ENCODE measurements around the gene ING3. TPM values are rescaled to one million over a fixed set of nuclear protein-coding genes. Genes with fewer than 3 reads are reported as not detected.
A peak's percentile ranks its signal among the peaks of the same experiment; 100 is the strongest.
"Not testable (repeated sequence)": the region's sequence is repeated elsewhere in the genome, so short reads cannot be mapped to it uniquely, and the experiment has no call there.

ING3 gene
- polyA plus RNA-seq, 3 donors from 2014 or later: 29.5 to 33.7 (median 31.4) TPM

- Mint-ChIP-seq H3K36me3 (peaks cover 5 to 20% (median 20%) of the 10 kb centered on the region in 3 donors), H3K27me3 (ENCODE audit: low read depth in 3 of 3) (peaks cover 0 to 2% (median 1%) of the 10 kb centered on the region in 3 donors), H3K27ac (peak overlapping the region in 4 of 6 donors; percentile 9 to 56 (median 37)), H3K4me3 (no peak overlapping the region), H3K9me3 (no peaks in the 10 kb centered on the region), H3K4me1 (peaks cover 15 to 48% of the 10 kb centered on the region in 2 donors)
- no peak for DNase-seq
These were observed 11.1 kb downstream of the ING3 start for GRCh38 chr7:120961638-120962173.

GRCh38 chr7:120964088-120964487 lies 13.5 kb downstream of the ING3 start:
- Mint-ChIP-seq H3K4me3 (no peak overlapping the region), H3K9me3 (no peaks in the 10 kb centered on the region), H3K36me3 (peaks cover 20 to 35% (median 21%) of the 10 kb centered on the region in 3 donors), H3K4me1 (peaks cover 14 to 41% of the 10 kb centered on the region in 2 donors), H3K27me3 (ENCODE audit: low read depth in 3 of 3) (peaks cover 0 to 2% (median 1%) of the 10 kb centered on the region in 3 donors), H3K27ac (peak overlapping the region in 1 of 6 donors; percentile 34)
- DNase-seq: no peak

DNA sequence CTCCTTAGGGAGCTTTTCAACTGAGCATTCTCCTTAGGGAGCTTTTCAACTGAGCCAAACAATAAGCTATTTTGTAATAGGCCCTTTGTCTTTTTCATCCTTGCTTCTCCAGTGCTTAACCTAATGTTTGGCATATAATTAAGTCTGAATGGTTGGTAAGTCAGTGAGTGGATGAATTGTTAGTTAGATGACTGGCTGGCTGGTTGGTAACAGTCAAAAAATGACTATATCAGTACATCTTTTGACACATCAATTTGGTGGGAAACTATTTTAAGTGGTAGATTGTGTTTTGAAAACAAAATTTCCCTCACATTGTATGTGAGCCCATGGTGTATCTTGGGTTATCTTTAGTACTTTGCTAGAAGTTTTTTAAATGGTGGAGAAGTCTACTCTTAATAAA lies 16.4 kb downstream of the ING3 start:
- Mint-ChIP-seq H3K4me1 (peaks cover 2 to 25% of the 10 kb centered on the region in 2 donors), H3K27me3 (ENCODE audit: low read depth in 3 of 3) (peaks cover 0 to 2% (median 0%) of the 10 kb centered on the region in 3 donors), H3K27ac (no peak overlapping the region), H3K4me3 (no peak overlapping the region), H3K9me3 (no peaks in the 10 kb centered on the region), H3K36me3 (peaks cover 32 to 51% (median 33%) of the 10 kb centered on the region in 3 donors)
- DNase-seq: no peak

GRCh38 chr7:120973849-120974248 lies 23.3 kb downstream of the ING3 start:
- no peak for DNase-seq
- H3K9me3 Mint-ChIP-seq: no peaks in the 10 kb centered on the region
- H3K4me1 Mint-ChIP-seq: no peaks in the 10 kb centered on the region
- no peak overlapping the region for H3K27ac Mint-ChIP-seq
- peaks cover 26 to 50% (median 36%) of the 10 kb centered on the region in 3 donors for H3K36me3 Mint-ChIP-seq
- peaks cover 0 to 2% (median 0%) of the 10 kb centered on the region in 3 donors for H3K27me3 Mint-ChIP-seq (ENCODE audit: low read depth in 3 of 3)
- H3K4me3 Mint-ChIP-seq: no peak overlapping the region

DNA sequence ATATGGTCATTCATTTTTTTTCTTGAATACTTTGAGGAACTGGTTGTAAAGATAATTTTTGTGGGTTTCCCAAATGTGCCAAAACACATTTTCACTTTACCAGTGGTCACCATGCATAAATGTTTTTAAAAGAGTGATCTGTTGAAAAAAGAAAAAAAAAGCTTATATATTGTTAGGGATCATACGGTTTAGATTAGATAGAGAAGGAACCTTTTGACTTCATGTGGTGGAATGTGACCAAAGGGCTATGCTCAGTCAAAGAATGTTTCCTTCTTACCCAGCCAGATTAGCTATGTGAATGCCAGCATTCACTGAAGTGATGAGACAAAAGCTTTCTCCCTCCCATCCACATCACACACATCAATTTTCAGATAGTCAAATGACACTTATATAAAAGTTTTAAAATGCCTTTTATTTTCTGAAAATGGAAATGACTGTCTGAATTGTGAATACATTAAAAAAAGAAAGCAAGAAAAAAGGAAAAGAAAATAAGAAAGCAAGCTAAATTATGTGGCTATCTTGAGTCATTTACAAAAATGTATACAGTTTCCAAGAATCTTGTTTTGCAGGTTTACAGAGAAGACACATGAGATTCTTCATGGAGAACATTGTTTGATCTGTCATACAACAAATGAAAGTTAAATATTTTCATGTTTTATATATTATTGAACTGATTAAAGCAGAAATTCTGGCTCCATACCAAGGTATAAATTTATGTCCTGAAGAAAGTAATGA lies 29.4 kb downstream of the ING3 start:
- no peak overlapping the region for H3K4me3 Mint-ChIP-seq
- H3K4me1 Mint-ChIP-seq: peaks cover 0 to 6% of the 10 kb centered on the region in 2 donors
- no peak overlapping the region for H3K27ac Mint-ChIP-seq
- H3K36me3 Mint-ChIP-seq: peaks cover 5 to 8% (median 7%) of the 10 kb centered on the region in 3 donors
- no peaks in the 10 kb centered on the region for H3K9me3 Mint-ChIP-seq
- DNase-seq: no peak
- H3K27me3 Mint-ChIP-seq (ENCODE audit: low read depth in 3 of 3): peaks cover 0 to 3% (median 0%) of the 10 kb centered on the region in 3 donors

GRCh38 chr7:120981117-120981516 lies 30.5 kb downstream of the ING3 start:
- no peak for DNase-seq
- peaks cover 2 to 5% (median 3%) of the 10 kb centered on the region in 3 donors for H3K36me3 Mint-ChIP-seq
- H3K4me3 Mint-ChIP-seq: no peak overlapping the region
- peaks cover 0 to 6% (median 0%) of the 10 kb centered on the region in 3 donors for H3K27me3 Mint-ChIP-seq (ENCODE audit: low read depth in 3 of 3)
- H3K4me1 Mint-ChIP-seq: peaks cover 0 to 6% of the 10 kb centered on the region in 2 donors
- H3K27ac Mint-ChIP-seq: no peak overlapping the region
- H3K9me3 Mint-ChIP-seq: no peaks in the 10 kb centered on the region

- peaks cover 0 to 7% (median 2%) of the 10 kb centered on the region in 3 donors for H3K27me3 Mint-ChIP-seq (ENCODE audit: low read depth in 3 of 3)
- no peak overlapping the region for H3K27ac Mint-ChIP-seq
- peaks cover 0 to 6% of the 10 kb centered on the region in 2 donors for H3K4me1 Mint-ChIP-seq
- no peak for DNase-seq
- no peaks in the 10 kb centered on the region for H3K9me3 Mint-ChIP-seq
- peaks cover 0 to 1% (median under 1%) of the 10 kb centered on the region in 3 donors for H3K36me3 Mint-ChIP-seq
- no peak overlapping the region for H3K4me3 Mint-ChIP-seq
These were observed 31.5 kb downstream of the ING3 start for GRCh38 chr7:120981888-120982615.

DNA sequence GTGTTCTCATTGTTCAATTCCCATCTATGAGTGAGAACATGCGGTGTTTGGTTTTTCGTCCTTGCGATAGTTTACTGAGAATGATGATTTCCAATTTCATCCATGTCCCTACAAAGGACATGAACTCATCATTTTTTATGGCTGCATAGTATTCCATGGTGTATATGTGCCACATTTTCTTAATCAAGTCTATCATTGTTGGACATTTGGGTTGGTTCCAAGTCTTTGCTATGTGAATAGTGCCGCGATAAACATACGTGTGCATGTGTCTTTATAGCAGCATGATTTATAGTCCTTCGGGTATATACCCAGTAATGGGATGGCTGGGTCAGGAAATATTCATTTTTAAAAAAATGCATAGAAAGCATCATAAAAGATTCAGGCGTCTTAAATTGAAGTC lies 33.0 kb downstream of the ING3 start:
- Mint-ChIP-seq H3K27me3 (ENCODE audit: low read depth in 3 of 3) (peaks cover 0 to 16% (median 4%) of the 10 kb centered on the region in 3 donors), H3K4me1 (peaks cover 11 to 20% of the 10 kb centered on the region in 2 donors)
- not testable (repeated sequence) for H3K4me3 Mint-ChIP-seq, H3K36me3 Mint-ChIP-seq, H3K9me3 Mint-ChIP-seq, H3K27ac Mint-ChIP-seq, DNase-seq

DNA sequence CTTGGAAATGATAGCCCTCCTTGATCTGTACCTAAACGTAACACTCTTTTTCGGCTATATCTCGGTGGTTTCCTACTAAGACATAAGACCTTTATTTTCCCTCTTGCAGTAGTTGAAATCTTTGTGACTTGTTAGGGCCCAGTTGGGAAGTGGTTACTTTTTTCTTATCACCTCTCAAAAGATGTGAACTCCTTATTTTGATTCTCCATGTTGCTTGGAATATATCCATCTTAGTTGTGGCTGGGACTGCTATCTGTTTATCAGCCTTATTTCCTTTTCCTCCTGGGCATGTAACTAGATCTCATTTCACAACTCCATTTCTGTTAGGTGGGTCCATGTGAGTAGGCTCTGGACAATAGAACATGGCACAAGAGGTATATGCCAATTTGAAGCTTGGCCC lies 33.8 kb downstream of the ING3 start:
- no peak overlapping the region for H3K4me3 Mint-ChIP-seq
- H3K4me1 Mint-ChIP-seq: peaks cover 14 to 28% of the 10 kb centered on the region in 2 donors
- H3K9me3 Mint-ChIP-seq: no peaks in the 10 kb centered on the region
- DNase-seq: no peak
- no peaks in the 10 kb centered on the region for H3K36me3 Mint-ChIP-seq
- no peak overlapping the region for H3K27ac Mint-ChIP-seq
- peaks cover 0 to 24% (median 6%) of the 10 kb centered on the region in 3 donors for H3K27me3 Mint-ChIP-seq (ENCODE audit: low read depth in 3 of 3)

GRCh38 chr7:120985130-120985758 lies 34.7 kb downstream of the ING3 start:
- peaks cover 14 to 28% of the 10 kb centered on the region in 2 donors for H3K4me1 Mint-ChIP-seq
- peaks cover 0 to 32% (median 6%) of the 10 kb centered on the region in 3 donors for H3K27me3 Mint-ChIP-seq (ENCODE audit: low read depth in 3 of 3)
- no peak overlapping the region for H3K4me3 Mint-ChIP-seq
- H3K9me3 Mint-ChIP-seq: no peaks in the 10 kb centered on the region
- no peaks in the 10 kb centered on the region for H3K36me3 Mint-ChIP-seq
- no peak overlapping the region for H3K27ac Mint-ChIP-seq
- no peak for DNase-seq

DNA sequence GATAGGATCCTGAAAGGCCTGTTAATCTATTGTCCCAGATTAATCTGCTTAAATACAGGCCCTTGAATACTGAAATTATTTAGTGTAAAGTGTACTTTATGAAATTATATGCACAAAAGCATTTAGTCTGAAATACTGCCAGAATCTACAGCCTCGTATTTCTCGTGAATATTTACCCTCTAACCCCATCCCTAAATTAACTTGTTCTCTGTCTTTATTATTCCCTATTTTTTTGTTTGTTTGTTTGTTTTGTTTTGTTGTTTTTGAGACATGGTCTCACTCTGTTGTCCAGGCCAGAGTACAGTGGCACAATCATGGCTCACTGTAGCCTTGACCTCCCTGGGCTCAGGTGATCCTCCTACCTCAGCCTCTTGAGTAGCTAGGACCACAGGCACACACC lies 35.3 kb downstream of the ING3 start:
- Mint-ChIP-seq H3K4me1 (peaks cover 14 to 28% of the 10 kb centered on the region in 2 donors), H3K9me3 (no peaks in the 10 kb centered on the region), H3K36me3 (no peaks in the 10 kb centered on the region), H3K27ac (no peak overlapping the region), H3K4me3 (no peak overlapping the region), H3K27me3 (ENCODE audit: low read depth in 3 of 3) (peaks cover 0 to 35% (median 8%) of the 10 kb centered on the region in 3 donors)
- no peak for DNase-seq

DNA sequence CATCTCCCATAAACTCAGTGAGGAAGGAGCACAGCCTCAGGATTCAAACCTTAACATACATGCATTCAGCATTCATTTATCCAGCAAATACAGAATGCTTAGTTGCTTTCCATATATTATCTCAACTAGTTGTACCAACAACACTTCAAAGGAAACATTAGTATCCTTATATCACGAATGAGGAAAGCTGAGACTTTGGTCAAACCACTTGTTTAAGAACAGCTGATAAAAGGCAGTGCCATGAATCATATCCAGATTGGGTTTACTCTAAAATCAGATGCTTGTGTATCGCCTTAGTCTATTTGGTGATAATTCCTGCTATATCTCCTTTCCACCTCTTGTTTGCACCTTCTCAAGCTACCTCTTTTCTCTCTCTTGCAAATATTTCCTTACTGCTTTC lies 36.1 kb downstream of the ING3 start:
- no peaks in the 10 kb centered on the region for H3K36me3 Mint-ChIP-seq
- no peaks in the 10 kb centered on the region for H3K9me3 Mint-ChIP-seq
- H3K27me3 Mint-ChIP-seq (ENCODE audit: low read depth in 3 of 3): peaks cover 0 to 35% (median 8%) of the 10 kb centered on the region in 3 donors
- peaks cover 14 to 28% of the 10 kb centered on the region in 2 donors for H3K4me1 Mint-ChIP-seq
- no peak for DNase-seq
- H3K4me3 Mint-ChIP-seq: no peak overlapping the region
- H3K27ac Mint-ChIP-seq: no peak overlapping the region

DNA sequence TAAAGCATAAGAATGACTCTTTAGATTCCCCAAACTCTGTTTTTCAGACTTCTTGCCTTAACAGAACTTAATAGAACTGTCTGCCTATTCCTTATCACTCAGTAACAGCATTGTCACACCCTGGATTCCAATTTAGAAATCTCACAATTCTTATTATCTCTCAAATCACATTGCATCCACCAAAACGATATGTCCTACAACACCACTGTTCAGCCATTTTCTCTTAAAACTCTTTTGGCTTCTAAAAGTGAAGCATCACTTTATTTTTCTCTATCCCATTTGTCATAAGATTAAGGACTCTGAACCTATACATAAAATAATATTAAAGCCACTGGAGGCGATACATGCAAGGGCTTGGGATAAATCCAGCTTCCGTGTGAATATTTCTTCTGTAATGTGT lies 36.7 kb downstream of the ING3 start:
- no peak for DNase-seq
- H3K27ac Mint-ChIP-seq: peak overlapping the region in 1 of 6 donors; percentile 12
- no peaks in the 10 kb centered on the region for H3K36me3 Mint-ChIP-seq
- peaks cover 0 to 33% (median 8%) of the 10 kb centered on the region in 3 donors for H3K27me3 Mint-ChIP-seq (ENCODE audit: low read depth in 3 of 3)
- H3K9me3 Mint-ChIP-seq: no peaks in the 10 kb centered on the region
- H3K4me1 Mint-ChIP-seq: peaks cover 14 to 23% of the 10 kb centered on the region in 2 donors
- H3K4me3 Mint-ChIP-seq: peak overlapping the region in 1 of 5 donors; percentile 84
